HG03196 (cell line): ENCODE results near the gene DLX5.

ENCODE experiments used
- ATAC-seq: cut with Tn5 transposase; IDR thresholded peaks from one replicate; pipeline ENCODE4 v1.9.1; 2021; ENCODE audit not compliant: unreplicated experiment

DLX5 gene

GRCh38 chr7:96992192-96993005, 32.2 kb downstream of the DLX5 start:
- ATAC-seq, result no peak

GRCh38 chr7:96991546-96992191, 33.0 kb downstream of the DLX5 start:
- ATAC-seq, result no peak

DNA sequence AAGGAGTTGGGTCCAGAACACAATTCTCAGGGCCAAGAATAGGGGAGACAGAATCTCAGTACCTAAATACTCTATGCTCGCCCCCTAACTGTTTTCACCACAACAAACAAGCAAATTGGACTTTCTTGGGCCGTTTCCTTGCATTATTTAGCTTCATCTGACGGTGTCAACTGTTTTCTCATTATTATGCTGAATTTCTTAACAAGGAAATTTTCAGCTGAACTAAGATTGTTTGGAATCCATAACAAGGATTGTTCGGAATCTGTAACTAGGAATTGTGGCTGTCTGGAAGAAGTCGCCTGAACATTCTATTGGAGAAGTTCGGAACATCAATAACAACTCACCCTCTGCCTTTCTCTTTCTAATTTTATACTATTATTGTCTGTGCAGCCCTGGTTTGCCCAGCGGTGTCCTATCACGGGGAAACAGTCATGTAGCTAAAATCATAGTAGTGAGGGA, 34.7 kb downstream of the DLX5 start:
- no peak for ATAC-seq

- no peak for ATAC-seq
These were observed 35.3 kb downstream of the DLX5 start for GRCh38 chr7:96989241-96989858.

GRCh38 chr7:96987719-96988118, 36.9 kb downstream of the DLX5 start:
- ATAC-seq, result no peak

- no peak for ATAC-seq
These were observed 37.7 kb downstream of the DLX5 start for GRCh38 chr7:96986901-96987300.

DNA sequence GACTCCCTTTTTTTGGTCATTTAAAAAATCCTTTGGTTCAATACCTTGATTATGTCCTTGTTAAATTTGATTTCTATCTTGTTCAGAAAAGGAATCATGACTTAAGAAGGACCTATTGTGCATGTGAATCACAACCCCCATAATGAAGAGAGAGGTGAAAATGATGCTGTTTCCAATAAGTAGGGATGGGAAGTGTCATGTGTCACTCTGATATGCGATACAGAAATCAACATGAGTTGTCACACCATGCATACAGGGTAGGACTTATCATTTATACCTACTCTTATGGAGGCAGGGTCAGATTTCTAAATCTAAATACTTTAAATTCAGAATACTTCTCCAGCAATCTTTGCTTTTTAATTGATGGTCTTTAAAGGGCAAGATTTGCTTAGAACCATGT, 38.6 kb downstream of the DLX5 start:
- no peak for ATAC-seq

GRCh38 chr7:96982586-96982985, 42.0 kb downstream of the DLX5 start:
- ATAC-seq, result no peak

GRCh38 chr7:96979551-96980276, 44.9 kb downstream of the DLX5 start:
- no peak for ATAC-seq

- ATAC-seq, result no peak
These were observed 47.2 kb downstream of the DLX5 start for GRCh38 chr7:96977445-96977844.

DNA sequence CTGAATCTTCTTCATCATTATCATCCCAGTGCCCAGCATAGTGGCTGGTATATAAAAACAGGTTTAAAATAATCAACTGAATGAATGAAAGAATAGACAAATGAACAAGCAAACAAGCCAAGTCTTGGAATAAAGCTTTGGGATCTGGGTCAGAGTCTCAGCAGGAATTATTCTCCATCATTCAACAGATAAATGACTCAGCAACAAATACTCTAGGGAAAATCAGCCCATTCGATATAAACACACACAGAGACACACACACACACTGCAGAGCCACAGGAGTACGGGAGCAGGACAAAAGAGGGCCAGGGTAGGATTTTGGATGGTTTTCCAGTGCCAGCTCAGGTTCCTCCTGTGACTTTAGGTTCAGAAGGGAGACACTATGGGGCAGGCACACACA, 48.5 kb downstream of the DLX5 start:
- no peak for ATAC-seq

GRCh38 chr7:96973986-96974385, 50.6 kb downstream of the DLX5 start:
- no peak for ATAC-seq

DNA sequence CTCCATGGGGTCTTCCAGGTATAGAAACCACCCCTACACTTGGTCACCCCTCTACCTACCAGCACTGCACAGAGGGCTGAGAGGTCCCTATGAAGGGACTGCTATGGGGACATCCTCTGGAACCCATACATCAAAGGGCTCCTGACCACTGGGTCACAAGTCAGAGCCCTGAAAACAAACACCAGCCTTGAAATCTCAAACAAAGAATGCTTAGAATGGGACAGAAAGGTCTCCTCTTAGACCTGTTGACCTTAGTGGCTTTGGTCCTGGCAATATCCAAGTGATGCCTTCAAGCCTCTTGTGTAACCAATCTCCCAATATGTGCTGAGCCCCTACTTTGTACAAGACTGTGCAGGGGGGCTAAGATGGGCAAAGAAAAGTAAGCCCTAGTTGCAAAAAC, 53.9 kb downstream of the DLX5 start:
- ATAC-seq, result no peak
